Measurements from ENCODE around the gene C1orf167. TPM values are rescaled to one million over a fixed set of nuclear protein-coding genes. Genes with fewer than 3 reads are reported as not detected.

Gene C1orf167
- total and polyA plus RNA-seq, 2 of the 8 experiments (the other 6 are each of a cell fraction or from before 2014, with no cell fraction given), result 0.70 to 1.3 TPM

GRCh38 chr1:11741482-11741881 is 20.5 kb upstream of the C1orf167 start:
- Histone ChIP-seq H2AK5ac (ENCODE audit: low read depth, low read length) (no peak overlapping the region), H4K20me1 (replicated peaks in 1 of 2; ENCODE audit: control insufficient read depth in 1 of 2, insufficient read depth in 2 of 2, low read length in 2 of 2) (peaks cover 0 to 2% of the 10 kb centered on the region in 2 experiments), H3K9ac (replicated peaks in 1 of 4; ENCODE audit: extremely low read depth in 1 of 4, low read depth in 3 of 4, low read length in 3 of 4) (no peak overlapping the region), H3K14ac (ENCODE audit: insufficient read length) (no peak overlapping the region), H2BK120ac (replicated peaks; ENCODE audit: low read depth, low read length) (no peak overlapping the region), H3K18ac (ENCODE audit: extremely low read depth, low read length) (no peak overlapping the region), H4K91ac (replicated peaks; ENCODE audit: insufficient read length, low read length) (no peak overlapping the region), H3K4ac (replicated peaks; ENCODE audit: insufficient read length, low read depth, low read length) (no peak overlapping the region), H3K79me2 (ENCODE audit: control insufficient read depth in 1 of 2, insufficient read depth in 2 of 2, low read length in 2 of 2) (peaks cover 0 to 9% of the 10 kb centered on the region in 2 experiments; a peak in 1 of 4 replicates), H2BK12ac (ENCODE audit: low read depth, low read length) (no peak overlapping the region), H3K4me2 (ENCODE audit: insufficient read depth in 1 of 2, low read depth in 2 of 2, low read length in 2 of 2) (no peak overlapping the region), H3K23ac (ENCODE audit: insufficient read length) (no peak overlapping the region), H2BK5ac (ENCODE audit: low read depth, low read length) (no peak overlapping the region), H3K56ac (replicated peaks; ENCODE audit: insufficient read length, low read depth, low read length) (no peak overlapping the region), H2BK20ac (ENCODE audit: low read length) (no peak overlapping the region), H3K27ac (ENCODE audit: low read depth, low read length) (no peak overlapping the region), H3K23me2 (ENCODE audit: low read depth, low read length) (peaks cover 6% of the 10 kb centered on the region), H3K36me3 (ENCODE audit: control insufficient read depth in 2 of 4, insufficient read depth in 4 of 4, low read length in 3 of 4) (peaks cover 2 to 7% (median 3%) of the 10 kb centered on the region in 4 experiments; a peak in 3 of 8 replicates), H3K4me1 (replicated peaks in 1 of 4; ENCODE audit: control insufficient read depth in 3 of 4, insufficient read depth in 4 of 4, low read length in 3 of 4) (peaks cover 3 to 24% (median 8%) of the 10 kb centered on the region in 4 experiments; a peak in 5 of 7 replicates), H2AFZ (ENCODE audit: low read length) (no peak overlapping the region), H4K8ac (ENCODE audit: extremely low read depth, insufficient read depth, low read length) (no peak overlapping the region), H3K79me1 (ENCODE audit: low read depth, low read length) (peaks cover 2% of the 10 kb centered on the region; the same call in 1 of the 2 replicates), H2BK15ac (ENCODE audit: low read length) (no peak overlapping the region), H3K4me3 (ENCODE audit: extremely low read depth in 1 of 4, insufficient read depth in 2 of 4, low read depth in 3 of 4, low read length in 4 of 4) (no peak overlapping the region), H4K5ac (ENCODE audit: insufficient read length, low read depth, low read length) (no peak overlapping the region), H3K27me3 (replicated peaks in 1 of 4; ENCODE audit: control insufficient read depth in 3 of 4, extremely low read depth in 1 of 4, insufficient read depth in 3 of 4, low read length in 3 of 4) (no peaks in the 10 kb centered on the region), H3K9me3 (ENCODE audit: insufficient read depth in 2 of 2, low read depth in 1 of 2, low read length in 1 of 2) (no peaks in the 10 kb centered on the region)
- DNase-seq (ENCODE audit: low read depth in 1 of 2, low spot score in 2 of 2), result no peak
- 95% methylated on average over 4 of the region's 4 CpGs; no CpG with 5 or more reads in 1 of the 2 experiments for WGBS, 2 experiments (ENCODE audit: extremely low coverage in 1 of 2, insufficient coverage in 1 of 2, insufficient read length in 1 of 2, insufficient replicate concordance in 2 of 2, low coverage in 1 of 2, low lambda C conversion rate in 2 of 2, missing lambda C conversion rate in 1 of 2)
- ChIA-PET POLR2A (ENCODE audit: partially characterized antibody) (interaction anchor here (0.6 to 1.9 kb wide), 8 partner anchors 11 to 168 kb away, joined by 3 to 7 read pairs (median 4); no protein-coding TSS in a partner anchor), CTCF (ENCODE audit: partially characterized antibody) (interaction anchor here (0.6 to 2.9 kb wide), 9 partner anchors 9 to 144 kb away, joined by 3 to 17 read pairs (median 4); no protein-coding TSS in a partner anchor)
- no peak for FAIRE-seq
- TF ChIP-seq KDM1A (IDR thresholded peaks at IDR 0.05; ENCODE audit: borderline replicate concordance, low read length) (0 out of 2 replicates have a peak, but pooled peaks have one; percentile 28), ZNF274 (IDR thresholded peaks at IDR 0.05; ENCODE audit: borderline replicate concordance, extremely low read depth, low read length) (no peak)
